ENCODE results near the gene GALNTL6.

Gene GALNTL6

DNA sequence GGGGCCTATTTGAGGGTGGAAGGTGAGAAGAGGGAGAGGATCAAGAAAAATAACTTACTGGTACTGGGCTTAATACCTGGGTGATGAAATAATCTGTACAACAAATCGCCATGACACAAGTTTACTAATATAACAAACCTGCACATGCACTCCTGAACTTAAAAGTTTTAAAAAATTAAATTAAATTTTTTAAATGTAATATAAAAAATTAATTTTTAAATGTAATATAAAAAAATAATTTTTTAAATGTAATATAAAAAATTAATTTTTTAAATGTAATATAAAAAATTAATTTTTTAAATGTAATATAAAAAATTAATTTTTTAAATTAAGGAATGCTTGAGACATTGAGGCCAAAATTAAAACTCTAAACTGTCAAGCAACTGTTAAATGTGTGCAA, 1231.1 kb downstream of the GALNTL6 start:
- no peak for DNase-seq

DNA sequence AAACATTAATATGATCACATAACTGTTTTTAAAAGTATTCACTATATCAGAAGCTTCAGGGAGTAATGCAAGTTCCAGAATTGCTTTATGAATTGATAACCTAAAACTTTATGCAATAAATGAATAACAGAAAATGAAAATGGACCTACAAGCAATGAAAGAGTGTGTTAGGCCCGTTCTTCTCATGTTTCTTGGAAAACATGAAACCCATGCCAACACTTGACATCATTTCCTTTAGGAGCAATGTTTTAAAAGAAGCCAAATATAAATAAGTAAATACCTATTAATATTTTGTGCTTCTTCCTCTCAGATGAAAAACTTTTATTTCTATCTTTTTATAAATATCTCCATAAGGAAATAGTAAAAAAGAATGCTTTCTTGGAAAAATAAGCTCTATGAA, 1232.4 kb downstream of the GALNTL6 start:
- DNase-seq: no peak

DNA sequence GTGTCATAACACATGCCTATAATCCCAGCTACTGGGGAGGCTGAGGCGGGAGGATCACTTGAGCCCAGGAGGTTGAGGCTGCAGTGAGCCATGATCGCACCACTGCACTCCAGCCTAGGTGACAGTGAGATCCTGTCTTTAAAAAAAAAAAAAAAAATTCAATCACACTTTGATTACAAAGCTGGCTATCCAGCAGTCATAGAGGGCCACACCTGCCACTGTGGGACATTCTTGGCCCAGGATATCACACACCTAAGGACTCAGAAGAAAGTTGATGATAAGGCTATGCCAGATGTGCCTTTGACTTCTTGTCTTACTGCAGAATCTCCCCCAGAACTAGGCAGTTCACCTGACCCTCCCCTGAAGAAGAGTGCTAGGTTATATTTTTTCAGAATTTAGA, 1232.9 kb downstream of the GALNTL6 start:
- no peak for DNase-seq

DNA sequence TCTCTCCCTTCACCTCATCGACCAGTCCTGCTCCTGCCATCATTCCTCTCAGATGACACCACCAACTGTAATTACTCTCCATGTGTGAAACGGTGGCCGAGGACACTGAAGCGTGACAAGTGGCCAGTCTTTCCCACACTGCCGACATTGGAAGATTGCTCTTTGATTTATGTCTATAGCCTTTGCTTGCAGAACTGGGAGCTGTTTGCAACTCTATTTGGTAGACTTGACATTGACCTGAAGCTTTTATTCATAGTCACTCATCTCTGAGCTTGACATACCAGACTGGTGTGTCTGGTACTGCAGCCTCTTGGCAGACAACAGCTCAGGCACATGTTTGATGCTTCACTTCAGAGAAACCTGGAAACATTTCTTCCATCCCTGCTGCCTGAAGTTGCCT, 1233.6 kb downstream of the GALNTL6 start:
- no peak for DNase-seq

DNA sequence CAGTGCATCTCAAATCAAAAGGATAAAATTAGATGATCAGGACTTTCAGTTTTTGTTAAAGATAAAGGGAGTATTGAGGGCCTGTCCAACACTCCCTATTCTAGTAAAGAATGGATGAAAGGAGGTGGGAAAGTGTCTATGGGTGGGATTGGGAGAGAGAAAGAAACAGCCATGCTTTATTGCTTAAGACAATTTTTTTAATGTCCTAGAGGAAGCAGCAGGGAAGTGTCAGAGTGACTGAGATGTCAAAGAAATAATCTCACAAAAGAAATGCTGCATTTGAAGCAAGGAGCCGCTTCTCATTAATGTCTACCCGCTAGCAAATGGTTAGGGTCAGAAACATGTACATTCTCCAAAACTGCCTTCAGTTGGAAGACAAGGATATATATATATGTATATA, 1238.0 kb downstream of the GALNTL6 start:
- DNase-seq: no peak

DNA sequence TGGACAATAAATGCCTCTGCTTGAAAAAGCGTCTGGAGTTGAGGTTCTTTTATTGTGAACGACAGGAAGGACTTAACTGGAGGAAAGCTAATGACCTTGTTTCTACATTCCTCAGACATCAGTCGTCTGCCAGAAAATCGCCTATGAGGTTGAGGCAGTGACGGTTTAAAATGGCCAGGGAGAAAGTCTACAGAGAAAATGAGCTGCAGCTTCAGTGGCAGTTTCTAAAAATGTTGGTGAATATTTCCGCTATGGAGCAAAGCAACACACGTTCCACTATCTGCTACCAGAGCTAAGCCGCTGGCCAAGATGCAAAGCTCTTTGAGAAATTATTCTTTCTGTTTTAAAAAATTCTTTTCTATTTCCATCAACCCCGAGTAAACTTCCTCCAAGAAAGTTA, 1238.5 kb downstream of the GALNTL6 start:
- no peak for DNase-seq

DNA sequence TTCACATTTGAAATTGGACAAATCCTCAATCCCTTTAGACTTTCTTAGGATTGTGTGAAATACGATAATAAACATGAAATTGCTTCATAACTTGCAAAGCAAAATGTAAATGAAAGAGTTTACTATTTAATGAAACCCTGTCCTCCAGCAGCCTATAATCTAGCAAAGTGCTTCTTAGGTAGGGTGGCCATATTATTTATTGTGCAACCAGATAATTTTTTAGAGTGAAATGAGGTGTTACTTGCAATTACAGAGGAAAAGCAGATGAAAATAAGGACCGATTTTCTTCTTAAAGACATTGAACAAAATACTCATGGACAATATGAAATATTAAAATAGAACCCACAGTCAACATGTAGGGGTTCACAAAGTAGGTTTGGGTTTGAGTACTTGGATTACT, 1239.2 kb downstream of the GALNTL6 start:
- DNase-seq: no peak

DNA sequence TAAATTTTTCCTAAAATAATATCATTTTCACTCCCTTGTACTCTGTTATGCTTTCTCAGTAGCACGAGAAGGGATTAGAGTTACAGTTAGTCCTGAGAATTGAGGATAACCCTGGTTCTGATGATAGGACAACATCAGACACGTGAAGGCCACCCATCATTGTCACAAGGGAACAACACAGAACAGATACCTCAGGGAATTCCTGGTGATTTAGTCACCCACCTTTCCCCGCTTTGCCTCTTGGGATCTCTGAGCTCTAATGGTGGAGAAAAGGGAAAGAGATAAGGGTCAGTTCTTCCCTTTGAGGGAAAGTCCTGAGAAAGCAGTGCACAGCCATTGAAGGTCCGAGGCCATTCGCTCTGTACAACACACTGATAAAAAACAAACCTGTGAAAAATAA, 1243.1 kb downstream of the GALNTL6 start:
- DNase-seq: no peak

DNA sequence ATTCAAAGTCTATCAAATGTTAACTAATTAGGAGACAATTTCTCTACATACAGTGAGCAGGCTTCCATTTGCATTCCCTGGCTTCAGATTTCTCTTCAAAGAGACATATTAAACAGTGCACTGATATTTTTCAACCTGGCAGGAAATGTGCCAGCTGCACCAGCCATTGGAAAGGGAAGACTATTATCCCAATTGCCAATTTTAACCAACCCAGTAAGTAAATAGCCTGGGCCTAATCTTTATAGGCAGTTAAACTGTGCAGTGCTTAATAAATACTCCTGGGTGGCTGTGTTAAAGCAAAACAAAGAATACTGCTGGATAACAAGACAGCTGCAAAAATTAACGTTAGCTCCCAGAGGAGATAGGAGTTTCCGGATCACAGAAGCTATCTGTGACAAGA, 1243.5 kb downstream of the GALNTL6 start:
- no peak for DNase-seq

DNA sequence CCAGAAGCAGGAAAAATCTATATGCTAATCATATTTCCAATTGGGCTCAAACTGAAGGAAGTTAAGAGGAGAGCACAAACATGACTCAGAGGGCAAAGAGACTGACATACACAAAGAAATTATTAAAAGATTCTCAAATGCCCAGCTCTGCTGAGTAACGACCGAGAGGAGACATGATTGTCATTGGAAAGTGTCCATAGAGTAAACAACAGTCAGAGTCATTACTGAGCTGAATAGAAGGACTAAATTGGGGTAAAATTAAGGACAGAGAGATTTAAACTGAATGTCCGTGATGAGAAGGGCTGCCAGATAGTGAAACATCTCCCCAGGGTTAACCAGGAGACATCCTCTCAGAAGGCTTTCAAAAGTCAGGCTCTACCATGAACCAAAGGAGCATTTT, 1244.2 kb downstream of the GALNTL6 start:
- no peak for DNase-seq

DNA sequence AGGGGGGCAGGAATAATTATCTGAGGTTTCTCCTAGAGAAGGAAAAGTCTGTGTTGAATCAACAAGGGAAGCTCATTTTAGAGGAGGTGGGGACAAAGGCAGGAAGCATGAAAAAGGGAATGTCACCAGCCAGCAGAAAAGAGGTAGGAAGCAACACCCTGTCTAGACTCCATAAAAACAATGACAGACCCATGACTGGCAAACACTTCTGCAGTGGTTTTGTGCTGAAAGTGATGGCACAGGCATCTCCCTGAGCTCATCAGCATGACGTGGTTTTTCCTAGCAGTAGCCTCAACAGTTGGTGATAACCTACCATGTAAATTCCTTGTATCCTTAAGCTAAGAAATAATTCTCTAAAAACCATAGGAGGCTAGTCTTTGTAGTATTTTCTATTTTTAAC, 1244.7 kb downstream of the GALNTL6 start:
- DNase-seq: no peak

DNA sequence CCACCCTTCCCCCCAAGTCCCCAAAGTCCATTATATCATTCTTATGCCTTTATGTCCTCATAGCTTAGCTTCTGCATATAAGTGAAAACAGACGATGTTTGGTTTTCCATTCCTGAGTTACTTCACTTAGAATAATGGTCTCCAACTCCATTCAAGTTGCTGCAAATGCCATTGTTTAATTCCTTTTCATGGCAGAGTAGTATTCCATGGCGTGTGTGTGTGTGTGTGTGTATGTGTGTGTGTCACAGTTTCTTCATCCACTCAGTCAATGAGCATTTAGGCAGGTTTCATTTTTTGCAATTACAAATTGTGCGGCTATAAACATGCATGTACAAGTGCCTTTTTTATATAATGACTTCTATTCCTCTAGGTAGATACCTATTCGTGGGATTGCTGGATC, 1248.0 kb downstream of the GALNTL6 start:
- no peak for DNase-seq

DNA sequence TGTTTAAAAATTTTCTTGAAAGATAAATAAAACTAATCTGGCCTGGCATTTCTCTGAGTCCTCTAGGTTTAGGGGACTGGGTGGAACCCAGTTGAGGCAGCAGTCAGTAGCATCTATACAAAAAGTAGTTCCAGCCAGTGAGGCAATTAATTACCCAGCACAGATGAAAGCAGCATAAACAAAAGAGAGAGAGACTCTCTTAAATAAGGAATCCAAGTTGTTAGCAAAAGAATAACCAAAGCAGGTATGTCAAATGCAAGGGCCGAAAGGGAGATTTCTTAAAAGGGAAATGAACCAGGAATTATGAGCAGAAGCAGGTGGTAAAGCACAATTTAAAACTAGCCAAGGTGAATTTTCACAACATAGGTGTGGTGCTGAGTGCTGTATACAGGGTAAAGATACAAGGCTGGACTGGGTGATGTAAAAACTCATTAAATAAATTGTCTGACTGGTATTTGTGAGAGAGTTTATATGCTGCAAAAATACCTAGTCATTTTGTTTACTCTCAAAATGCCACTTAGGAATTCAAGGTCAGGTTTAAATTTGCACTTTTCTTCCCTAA, 1260.8 kb downstream of the GALNTL6 start:
- DNase-seq: no peak

DNA sequence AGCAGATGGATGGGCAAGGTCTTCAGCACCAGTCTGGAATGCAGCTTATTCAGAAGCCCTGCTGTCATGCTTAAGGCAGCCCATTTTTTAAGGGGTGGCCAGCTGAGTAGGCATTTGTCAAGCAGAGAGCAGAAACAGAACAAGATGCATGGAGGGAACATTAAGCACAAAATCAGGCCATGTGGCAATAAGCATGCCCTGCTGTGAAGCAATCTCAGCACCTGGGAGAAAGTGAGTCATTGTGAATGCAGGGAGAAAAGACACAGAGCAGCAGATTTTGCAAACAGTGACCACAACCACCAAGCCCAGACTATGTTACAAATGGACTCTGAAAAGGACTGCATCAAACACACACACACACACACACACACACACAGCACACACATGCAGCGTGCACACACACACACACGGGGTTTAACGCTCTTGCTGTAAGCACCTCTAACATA, 1261.3 kb downstream of the GALNTL6 start:
- DNase-seq: no peak

DNA sequence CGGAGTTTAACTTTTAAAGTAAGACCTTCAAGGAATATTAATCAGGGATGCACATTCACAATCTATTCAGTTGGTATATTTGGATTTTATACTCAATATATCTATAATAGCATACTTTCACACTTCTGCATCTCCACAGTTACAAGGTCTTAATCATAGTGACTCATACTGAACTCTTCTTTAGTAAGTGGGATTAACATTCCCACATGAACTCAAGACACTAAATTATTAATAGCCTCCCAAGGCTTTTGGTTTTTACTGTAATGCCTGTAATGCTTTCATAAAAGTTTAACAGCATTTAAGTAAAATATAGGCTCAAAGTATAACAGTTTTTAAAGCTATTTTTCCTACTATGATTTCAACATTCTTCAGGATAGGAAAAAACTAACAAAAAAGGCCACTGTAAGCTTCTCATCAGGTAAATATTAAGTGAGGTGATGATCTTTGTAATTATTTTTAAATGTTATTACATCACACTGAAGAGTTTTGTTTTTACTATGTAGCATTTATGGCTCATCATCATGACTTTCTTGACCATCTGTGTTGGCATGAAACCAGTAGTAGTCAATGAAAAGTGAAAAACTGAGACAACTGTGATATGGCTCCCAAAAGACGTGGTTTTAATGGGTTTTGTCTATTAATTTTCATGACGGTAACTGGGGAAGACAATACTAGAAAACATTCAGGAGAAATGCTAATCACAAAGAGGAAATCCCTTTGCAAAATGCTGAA, 1263.9 kb downstream of the GALNTL6 start:
- no peak for DNase-seq

DNA sequence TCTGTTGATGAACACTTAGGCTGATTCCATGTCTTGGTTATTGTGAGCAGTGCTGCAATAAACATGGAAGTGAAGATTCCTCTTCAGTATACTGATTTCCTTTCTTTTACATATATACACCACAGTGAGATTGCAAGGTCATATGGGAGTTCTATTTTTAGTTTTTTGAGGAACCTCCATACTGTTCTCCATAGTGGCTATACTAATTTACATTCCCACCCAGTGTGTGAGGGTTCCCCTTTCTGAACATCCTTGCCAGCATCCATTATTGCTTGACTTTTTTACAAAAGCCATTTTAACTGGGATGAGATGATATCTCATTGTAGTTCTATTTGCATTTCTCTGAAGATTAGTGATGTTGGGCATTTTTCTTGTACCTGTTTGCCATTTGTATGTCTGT, 1274.9 kb downstream of the GALNTL6 start:
- DNase-seq: no peak
